ENCODE results near the gene OXLD1.

GRCh38 chr17:81655378-81656117 is 10.9 kb downstream of the OXLD1 start:
- TF ChIP-seq EZH2 (IDR thresholded peaks at IDR 0.05) (no peak), POLR2AphosphoS5 (IDR thresholded peaks at IDR 0.05; ENCODE audit: borderline replicate concordance, low read depth, low read length) (no peak), FOXP2 (optimal IDR thresholded peaks at IDR 0.05; ENCODE audit: control extremely low read depth, extremely low read length, insufficient read depth) (no peak)
